AG20443 (cell line): ENCODE results near the gene SLC44A1.
A peak's percentile ranks its signal among the peaks of the same experiment; 100 is the strongest.

Experiments
- DNase-seq: peaks from one replicate; pipeline ENCODE4 v3.0.0; 2012; ENCODE audit warnings: low spot score, mixed read lengths

Gene SLC44A1

GRCh38 chr9:105432247-105432842 lies 187.9 kb downstream of the SLC44A1 start:
- no peak for DNase-seq

GRCh38 chr9:105435453-105435852 lies 191.0 kb downstream of the SLC44A1 start:
- DNase-seq, result no peak

GRCh38 chr9:105436783-105437182 lies 192.3 kb downstream of the SLC44A1 start:
- no peak for DNase-seq

- DNase-seq, result no peak
Observed at GRCh38 chr9:105437704-105438103, 193.3 kb downstream of the SLC44A1 start.

GRCh38 chr9:105438141-105438806 lies 193.8 kb downstream of the SLC44A1 start:
- no peak for DNase-seq

- peak; percentile 13 for DNase-seq
Observed at GRCh38 chr9:105439428-105439827, 195.0 kb downstream of the SLC44A1 start.

GRCh38 chr9:105441616-105442160 lies 197.2 kb downstream of the SLC44A1 start:
- DNase-seq, result no peak

- DNase-seq, result no peak
Observed at GRCh38 chr9:105443121-105443520, 198.7 kb downstream of the SLC44A1 start.

GRCh38 chr9:105444130-105444529 lies 199.7 kb downstream of the SLC44A1 start:
- no peak for DNase-seq

GRCh38 chr9:105445203-105445881 lies 200.9 kb downstream of the SLC44A1 start:
- DNase-seq, result peak; percentile 40

GRCh38 chr9:105447386-105447813 lies 202.9 kb downstream of the SLC44A1 start:
- DNase-seq, result no peak

GRCh38 chr9:105447814-105448812 lies 203.7 kb downstream of the SLC44A1 start, which contains the start of gene FSD1L:
Gene FSD1L (plus strand): TSS chr9:105448034. CDS start chr9:105448221, 187 bp downstream.
- DNase-seq, result peak; percentile 98

- no peak for DNase-seq
Observed at GRCh38 chr9:105449081-105449480, 204.6 kb downstream of the SLC44A1 start.

- DNase-seq, result no peak
Observed at GRCh38 chr9:105452185-105452584, 207.7 kb downstream of the SLC44A1 start.

- no peak for DNase-seq
Observed at GRCh38 chr9:105455836-105456475, 211.5 kb downstream of the SLC44A1 start.

GRCh38 chr9:105457560-105458294 lies 213.3 kb downstream of the SLC44A1 start:
- DNase-seq, result no peak

- no peak for DNase-seq
Observed at GRCh38 chr9:105458404-105458803, 214.0 kb downstream of the SLC44A1 start.

- no peak for DNase-seq
Observed at GRCh38 chr9:105459336-105459735, 214.9 kb downstream of the SLC44A1 start.

GRCh38 chr9:105466898-105467455 lies 222.5 kb downstream of the SLC44A1 start:
- DNase-seq, result no peak

GRCh38 chr9:105468875-105469274 lies 224.4 kb downstream of the SLC44A1 start:
- DNase-seq, result no peak
